ENCODE results near the gene CPVL.
A peak's percentile ranks its signal among the peaks of the same experiment; 100 is the strongest.

Gene CPVL

GRCh38 chr7:29090151-29090805 lies 56.1 kb downstream of the CPVL start:
- no peak for DNase-seq

- DNase-seq: no peak
Measured at GRCh38 chr7:29087840-29088170, 58.5 kb downstream of the CPVL start.

- peak; percentile 12 for DNase-seq
Measured at GRCh38 chr7:29086545-29086944, 59.8 kb downstream of the CPVL start.

GRCh38 chr7:29084832-29085231 lies 61.5 kb downstream of the CPVL start:
- DNase-seq: peak; percentile 98

GRCh38 chr7:29080803-29081202 lies 65.5 kb downstream of the CPVL start:
- DNase-seq: no peak

GRCh38 chr7:29078311-29079260 lies 67.8 kb downstream of the CPVL start:
- no peak for DNase-seq

- no peak for DNase-seq
Measured at GRCh38 chr7:29077854-29078253, 68.5 kb downstream of the CPVL start.

- DNase-seq: no peak
Measured at GRCh38 chr7:29077176-29077575, 69.2 kb downstream of the CPVL start.

- DNase-seq: no peak
Measured at GRCh38 chr7:29076631-29077030, 69.7 kb downstream of the CPVL start.

- DNase-seq: no peak
Measured at GRCh38 chr7:29075606-29076005, 70.7 kb downstream of the CPVL start.

- no peak for DNase-seq
Measured at GRCh38 chr7:29071203-29071874, 75.0 kb downstream of the CPVL start.

- no peak for DNase-seq
Measured at GRCh38 chr7:29066641-29067040, 79.7 kb downstream of the CPVL start.

- no peak for DNase-seq
Measured at GRCh38 chr7:29065181-29065857, 81.0 kb downstream of the CPVL start.

GRCh38 chr7:29063872-29064271 lies 82.5 kb downstream of the CPVL start:
- DNase-seq: no peak

GRCh38 chr7:29063236-29063635 lies 83.1 kb downstream of the CPVL start:
- DNase-seq: no peak

GRCh38 chr7:29053105-29053872 lies 93.0 kb downstream of the CPVL start:
- DNase-seq: no peak

GRCh38 chr7:29046978-29047377 lies 99.4 kb downstream of the CPVL start:
- no peak for DNase-seq

- no peak for DNase-seq
Measured at GRCh38 chr7:29045258-29046086, 100.9 kb downstream of the CPVL start.

GRCh38 chr7:29044554-29044953 lies 101.8 kb downstream of the CPVL start:
- DNase-seq: no peak

GRCh38 chr7:29043576-29043975 lies 102.8 kb downstream of the CPVL start:
- DNase-seq: no peak

- no peak for DNase-seq
Measured at GRCh38 chr7:29042824-29043231, 103.5 kb downstream of the CPVL start.
